Gastroesophageal sphincter (tissue), 4 donors: ENCODE results near the gene FCF1. TPM values are rescaled to one million over a fixed set of nuclear protein-coding genes. Genes with fewer than 3 reads are reported as not detected.

Experiments
- ATAC-seq: fragments of 150-250 bp; one replicate; pipeline ENCODE4 v1.9.1; 2016; ENCODE audit warnings: mild to moderate bottlenecking, moderate library complexity
- H3K27ac ChIP-seq, 4 donors: fragments of 200-600 bp; sonication (generic) in 3 of 4; 1 replicate in 3 of 4; 2 replicates in 1 of 4; pipeline ENCODE4 v1.5.1; 2016 to 2019
- H3K27me3 ChIP-seq: fragments of 200-600 bp; sonication (generic); one replicate; pipeline ENCODE4 v1.5.1; 2019
- H3K36me3 ChIP-seq, 2 donors: fragments of 200-600 bp; sonication (generic); one replicate each; pipeline ENCODE4 v1.5.1; 2019; ENCODE audit warnings: control low read depth in 1 of 2
- H3K4me1 ChIP-seq, 3 donors: fragments of 200-600 bp; sonication (generic); 1 replicate in 2 of 3; 2 replicates in 1 of 3; pipeline ENCODE4 v1.5.1; 2016 to 2019; ENCODE audit warnings: control low read depth in 2 of 3
- H3K4me3 ChIP-seq, 2 donors: fragments of 200-600 bp; sonication (generic); one replicate each; pipeline ENCODE4 v1.5.1; 2019; ENCODE audit warnings: mild to moderate bottlenecking in 1 of 2, moderate library complexity in 1 of 2
- H3K9me3 ChIP-seq, 3 donors: fragments of 200-600 bp; sonication (generic); one replicate each; pipeline ENCODE4 v1.5.1; 2017 to 2019; ENCODE audit warnings: control low read depth in 2 of 3
- EP300 ChIP-seq: sonication (generic); formaldehyde crosslinking; IDR thresholded peaks from one replicate; pipeline ENCODE4 v1.6.1; 2017; ENCODE audit warnings: antibody characterized with exemption, mild to moderate bottlenecking
- POLR2A ChIP-seq, 2 donors: fragments of 450-650 bp; IDR thresholded peaks; one replicate each; pipeline ENCODE4 v1.6.1; 2017; ENCODE audit warnings: antibody characterized with exemption in 2 of 2, mild to moderate bottlenecking in 2 of 2, moderate library complexity in 1 of 2
- POLR2AphosphoS5 ChIP-seq: sonication (generic); formaldehyde crosslinking; IDR thresholded peaks from one replicate; pipeline ENCODE4 v1.6.1; 2017; ENCODE audit warnings: antibody characterized with exemption
- WGBS, 2 donors: methylation state at CpG; one replicate each; pipeline ENCODE4 v1.1.5; 2018; ENCODE audit warnings: low coverage in 1 of 2; 5-methylcytosine and 5-hydroxymethylcytosine counted together
- total RNA-seq, 4 donors: library from RNA; depleted of rRNA; stranded (reverse); fragments of >200 nt; gene quantifications; one replicate each; pipeline ENCODE4 v1.1.0, GENCODE V29; 2016
- TF ChIP-seq, protein P1 (sequence below), 4 experiments: fragments of 200-600 bp in 2 of 4; fragments of 450-650 bp in 2 of 4; sonication (generic) in 1 of 4; IDR thresholded peaks; one replicate each; pipeline ENCODE4 v1.5.1; 2017 to 2019; ENCODE audit warnings: antibody characterized with exemption in 4 of 4, mild to moderate bottlenecking in 2 of 4, moderate library complexity in 2 of 4

The FCF1 gene
- total RNA-seq, 4 donors from 2014 or later: 26.1 to 42.3 (median 31.6) TPM

DNA sequence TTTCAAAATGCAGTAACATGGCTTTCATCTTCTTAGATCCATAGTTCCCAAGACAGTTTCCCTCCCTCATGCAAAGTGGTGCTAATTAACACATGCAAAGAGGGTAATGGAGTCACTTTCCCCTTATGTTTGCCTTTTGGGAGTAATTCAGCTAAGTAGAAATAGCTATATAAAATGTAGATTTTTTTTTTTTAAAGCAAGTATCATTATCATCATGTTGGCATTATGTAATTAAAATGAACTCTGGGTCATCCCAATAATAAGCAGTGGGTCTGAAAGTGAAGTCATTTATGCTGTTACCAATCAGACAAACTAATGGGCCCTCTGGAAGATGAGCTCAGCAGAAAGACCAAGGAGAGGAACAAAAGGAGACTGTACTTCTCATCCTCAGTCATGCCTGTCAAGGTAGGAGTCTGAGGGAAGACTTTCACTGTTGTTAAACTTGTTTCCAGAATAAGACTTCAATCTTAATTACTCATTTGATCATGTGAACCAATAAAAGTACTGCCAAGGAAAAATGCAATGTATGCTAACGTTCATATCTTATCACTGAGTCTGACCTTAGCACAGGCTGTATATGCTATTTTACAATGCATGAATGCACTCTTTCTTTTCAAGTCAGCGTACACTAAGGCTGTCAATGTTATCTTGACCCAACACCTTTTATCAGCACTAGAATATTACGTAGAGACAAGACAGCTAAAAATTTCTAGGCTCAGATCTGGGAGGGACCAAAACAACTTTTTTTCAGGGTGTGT is 26.8 kb upstream of the FCF1 start:
- H3K4me3 ChIP-seq: no peak overlapping the region
- H3K9me3 ChIP-seq: no peaks in the 10 kb centered on the region
- no peak for TF ChIP-seq POLR2AphosphoS5
- TF ChIP-seq EP300: no peak
- TF ChIP-seq, protein P1, sequence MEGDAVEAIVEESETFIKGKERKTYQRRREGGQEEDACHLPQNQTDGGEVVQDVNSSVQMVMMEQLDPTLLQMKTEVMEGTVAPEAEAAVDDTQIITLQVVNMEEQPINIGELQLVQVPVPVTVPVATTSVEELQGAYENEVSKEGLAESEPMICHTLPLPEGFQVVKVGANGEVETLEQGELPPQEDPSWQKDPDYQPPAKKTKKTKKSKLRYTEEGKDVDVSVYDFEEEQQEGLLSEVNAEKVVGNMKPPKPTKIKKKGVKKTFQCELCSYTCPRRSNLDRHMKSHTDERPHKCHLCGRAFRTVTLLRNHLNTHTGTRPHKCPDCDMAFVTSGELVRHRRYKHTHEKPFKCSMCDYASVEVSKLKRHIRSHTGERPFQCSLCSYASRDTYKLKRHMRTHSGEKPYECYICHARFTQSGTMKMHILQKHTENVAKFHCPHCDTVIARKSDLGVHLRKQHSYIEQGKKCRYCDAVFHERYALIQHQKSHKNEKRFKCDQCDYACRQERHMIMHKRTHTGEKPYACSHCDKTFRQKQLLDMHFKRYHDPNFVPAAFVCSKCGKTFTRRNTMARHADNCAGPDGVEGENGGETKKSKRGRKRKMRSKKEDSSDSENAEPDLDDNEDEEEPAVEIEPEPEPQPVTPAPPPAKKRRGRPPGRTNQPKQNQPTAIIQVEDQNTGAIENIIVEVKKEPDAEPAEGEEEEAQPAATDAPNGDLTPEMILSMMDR (IDR thresholded peaks at IDR 0.05): no peak
- TF ChIP-seq POLR2A (IDR thresholded peaks at IDR 0.05): no peak
- 82 to 92% methylated on average over 3 of the region's 3 CpGs for whole genome bisulfite sequencing, 2 donors
- H3K27me3 ChIP-seq: no peaks in the 10 kb centered on the region
- no peak for ATAC-seq
- no peak overlapping the region for H3K27ac ChIP-seq
- peaks cover 0 to 95% of the 10 kb centered on the region in 2 donors for H3K36me3 ChIP-seq
- H3K4me1 ChIP-seq: peaks cover 0 to 9% (median 0%) of the 10 kb centered on the region in 3 donors

DNA sequence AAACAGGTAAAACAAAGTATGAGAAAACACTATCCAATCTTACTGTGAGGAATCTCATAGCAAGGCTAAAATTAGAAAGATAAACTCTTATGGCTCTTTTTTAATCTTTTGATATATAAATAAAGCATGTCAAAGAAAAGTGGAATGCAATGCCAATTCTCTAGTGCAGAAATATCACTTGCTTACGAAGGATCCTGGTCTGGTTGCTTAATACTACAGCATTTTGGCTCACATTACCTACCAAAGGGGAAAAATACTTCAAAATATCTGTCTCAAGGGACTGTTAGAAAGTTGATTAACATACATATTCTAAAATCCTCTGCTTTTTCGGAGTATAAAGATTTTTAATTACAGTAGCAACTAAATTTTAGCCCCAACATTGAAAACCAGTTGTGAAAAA is 21.5 kb upstream of the FCF1 start:
- WGBS, 2 donors: 51 to 87% methylated on average over 2 of the region's 2 CpGs
- no peak overlapping the region for H3K4me3 ChIP-seq

DNA sequence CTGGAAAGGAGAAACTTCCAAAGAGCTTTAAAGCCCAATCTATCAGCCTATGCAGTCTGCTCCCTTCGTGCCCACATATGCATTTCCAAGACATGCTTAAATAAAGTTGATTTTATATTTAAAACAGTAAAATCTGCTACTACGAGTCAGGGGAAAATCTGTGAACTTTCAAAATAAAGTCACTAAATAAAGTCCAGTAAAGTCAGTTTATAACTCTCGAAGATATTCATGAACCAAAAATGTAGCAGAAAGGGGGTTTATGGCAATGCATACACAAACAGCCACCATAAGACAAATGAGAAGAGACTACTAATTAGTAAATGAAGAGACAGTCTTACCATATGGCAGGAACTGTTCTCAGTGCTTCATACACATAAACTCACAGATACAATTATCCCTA is 19.8 kb upstream of the FCF1 start:
- H3K4me1 ChIP-seq: peaks cover 0 to 28% (median 0%) of the 10 kb centered on the region in 3 donors
- H3K9me3 ChIP-seq: no peaks in the 10 kb centered on the region
- no peak overlapping the region for H3K4me3 ChIP-seq
- H3K27me3 ChIP-seq: no peaks in the 10 kb centered on the region
- no peak for ATAC-seq
- H3K27ac ChIP-seq: no peak overlapping the region
- WGBS, 2 donors: 82 to 89% methylated on average over 3 of the region's 3 CpGs
- TF ChIP-seq POLR2A (IDR thresholded peaks at IDR 0.05): no peak
- TF ChIP-seq, protein P1 (IDR thresholded peaks at IDR 0.05): no peak
- no peak for TF ChIP-seq EP300
- TF ChIP-seq POLR2AphosphoS5: no peak
- peaks cover 0 to 35% of the 10 kb centered on the region in 2 donors for H3K36me3 ChIP-seq

More for the DNA sequence above, 21.5 kb upstream of the FCF1 start:
- no peaks in the 10 kb centered on the region for H3K27me3 ChIP-seq
- H3K36me3 ChIP-seq: peaks cover 0 to 48% of the 10 kb centered on the region in 2 donors
- no peak for ATAC-seq
- TF ChIP-seq, protein P1 (IDR thresholded peaks at IDR 0.05): no peak
- TF ChIP-seq POLR2A (IDR thresholded peaks at IDR 0.05): no peak
- no peak for TF ChIP-seq EP300
- TF ChIP-seq POLR2AphosphoS5: no peak
- H3K9me3 ChIP-seq: no peaks in the 10 kb centered on the region
- peak overlapping the region in 2 of 4 donors; percentile 27 to 28 for H3K27ac ChIP-seq
- peaks cover 0 to 28% (median 0%) of the 10 kb centered on the region in 3 donors for H3K4me1 ChIP-seq

DNA sequence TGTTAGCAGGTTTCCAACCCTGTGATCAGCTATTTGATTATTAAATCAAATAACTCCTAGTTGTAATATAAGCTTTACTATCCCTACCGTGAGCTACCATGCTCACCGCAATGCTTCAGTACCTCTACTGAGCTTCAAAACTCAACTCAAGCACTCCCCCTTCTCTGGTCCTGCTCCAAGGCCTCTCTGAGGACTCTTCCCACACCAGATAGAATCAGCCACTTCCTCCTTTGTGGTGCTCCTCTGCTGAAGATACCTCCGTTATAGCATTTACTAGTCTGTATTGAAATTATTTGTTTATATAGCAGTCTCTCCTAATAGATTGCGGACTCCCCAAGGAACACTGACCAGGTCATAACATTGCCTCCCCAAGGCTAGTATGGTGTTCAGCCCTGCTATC is 17.5 kb upstream of the FCF1 start:
- no peak for ATAC-seq
- Histone ChIP-seq H3K27me3 (no peaks in the 10 kb centered on the region), H3K4me1 (peaks cover 0 to 26% (median 0%) of the 10 kb centered on the region in 3 donors), H3K36me3 (peaks cover 0 to 16% of the 10 kb centered on the region in 2 donors), H3K9me3 (no peaks in the 10 kb centered on the region), H3K4me3 (no peak overlapping the region), H3K27ac (no peak overlapping the region)
- TF ChIP-seq, protein P1 (IDR thresholded peaks at IDR 0.05): no peak
- TF ChIP-seq POLR2A (IDR thresholded peaks at IDR 0.05) (no peak), EP300 (no peak), POLR2AphosphoS5 (no peak)
- 87 to 88% methylated on average over 3 to 4 of the region's 4 CpGs for WGBS, 2 donors

DNA sequence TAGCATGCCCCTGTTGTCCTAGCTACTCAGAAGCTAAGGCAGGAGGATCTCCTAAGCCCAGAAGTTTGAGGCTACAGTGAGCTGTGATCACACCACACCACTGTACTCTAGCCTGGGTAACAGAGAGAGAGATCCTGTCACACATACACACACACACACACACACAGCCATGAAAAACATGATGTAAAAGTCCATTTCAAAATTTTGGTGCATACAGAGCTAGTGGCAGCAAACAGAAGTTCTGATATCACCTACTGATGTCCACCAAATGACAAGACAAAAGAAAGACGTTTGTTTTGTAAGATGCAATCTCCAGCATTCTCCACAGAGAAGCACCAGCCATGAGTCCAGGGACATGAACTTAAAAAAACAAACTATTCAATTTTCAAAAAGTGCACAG is 15.9 kb upstream of the FCF1 start:
- Histone ChIP-seq H3K4me3 (no peak overlapping the region), H3K9me3 (no peaks in the 10 kb centered on the region), H3K4me1 (peaks cover 0 to 10% (median 0%) of the 10 kb centered on the region in 3 donors), H3K27ac (no peak overlapping the region), H3K36me3 (peaks cover 0 to 5% of the 10 kb centered on the region in 2 donors), H3K27me3 (no peaks in the 10 kb centered on the region)
- ATAC-seq: no peak
- 60 to 77% methylated on average over 1 of the region's 1 CpG for WGBS, 2 donors
- TF ChIP-seq POLR2AphosphoS5: no peak
- TF ChIP-seq, protein P1 (IDR thresholded peaks at IDR 0.05): no peak
